ENCODE data around the gene OSBPL9. TPM values are rescaled to one million over a fixed set of nuclear protein-coding genes. Genes with fewer than 3 reads are reported as not detected.

Gene OSBPL9
- total RNA-seq, 1 donor from 2014 or later: 55.8 TPM

DNA sequence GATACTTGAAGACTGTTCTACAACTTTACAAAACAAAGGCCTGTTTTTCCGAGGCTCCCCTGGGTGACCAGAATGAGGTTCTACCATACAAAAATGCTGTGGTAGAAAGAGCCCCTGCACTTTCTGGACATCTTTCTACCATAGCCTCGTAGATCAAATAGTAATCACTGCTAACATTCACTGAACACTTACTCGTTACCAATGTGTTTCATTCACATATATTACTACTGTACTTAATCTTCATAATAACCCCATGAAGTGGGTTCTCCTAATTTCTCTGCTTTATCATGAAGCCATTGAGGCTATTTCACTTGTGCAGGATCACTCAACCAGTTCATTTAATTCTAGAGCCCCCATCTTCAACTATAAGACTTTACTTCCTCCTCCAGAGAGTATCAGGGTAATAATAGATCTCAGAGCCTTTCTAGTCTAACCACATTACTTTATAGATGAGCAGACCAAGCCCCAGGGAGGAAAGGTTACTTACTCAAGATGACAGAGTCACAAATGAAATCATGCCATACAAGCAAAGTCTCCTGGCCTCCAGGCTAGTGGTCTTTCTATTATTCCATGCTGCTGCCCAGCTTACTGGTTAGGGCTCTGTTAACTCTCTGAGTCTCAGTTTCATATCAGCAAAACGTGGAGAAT is 46.7 kb upstream of the OSBPL9 start:
- Histone ChIP-seq H3K27me3 (ENCODE audit: low read depth) (no peaks in the 10 kb centered on the region), H3K4me3 (no peak overlapping the region), H3K36me3 (no peaks in the 10 kb centered on the region), H3K9me3 (replicated peaks) (no peaks in the 10 kb centered on the region), H3K4me1 (peaks cover 50% of the 10 kb centered on the region), H3K27ac (replicated peaks) (no peak overlapping the region)
- intact Hi-C loops (cut with micrococcal nuclease): no loop called here
- DNase-seq: no peak
- TF ChIP-seq, protein P1, sequence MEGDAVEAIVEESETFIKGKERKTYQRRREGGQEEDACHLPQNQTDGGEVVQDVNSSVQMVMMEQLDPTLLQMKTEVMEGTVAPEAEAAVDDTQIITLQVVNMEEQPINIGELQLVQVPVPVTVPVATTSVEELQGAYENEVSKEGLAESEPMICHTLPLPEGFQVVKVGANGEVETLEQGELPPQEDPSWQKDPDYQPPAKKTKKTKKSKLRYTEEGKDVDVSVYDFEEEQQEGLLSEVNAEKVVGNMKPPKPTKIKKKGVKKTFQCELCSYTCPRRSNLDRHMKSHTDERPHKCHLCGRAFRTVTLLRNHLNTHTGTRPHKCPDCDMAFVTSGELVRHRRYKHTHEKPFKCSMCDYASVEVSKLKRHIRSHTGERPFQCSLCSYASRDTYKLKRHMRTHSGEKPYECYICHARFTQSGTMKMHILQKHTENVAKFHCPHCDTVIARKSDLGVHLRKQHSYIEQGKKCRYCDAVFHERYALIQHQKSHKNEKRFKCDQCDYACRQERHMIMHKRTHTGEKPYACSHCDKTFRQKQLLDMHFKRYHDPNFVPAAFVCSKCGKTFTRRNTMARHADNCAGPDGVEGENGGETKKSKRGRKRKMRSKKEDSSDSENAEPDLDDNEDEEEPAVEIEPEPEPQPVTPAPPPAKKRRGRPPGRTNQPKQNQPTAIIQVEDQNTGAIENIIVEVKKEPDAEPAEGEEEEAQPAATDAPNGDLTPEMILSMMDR (IDR thresholded peaks at IDR 0.05; ENCODE audit: borderline replicate concordance): no peak

DNA sequence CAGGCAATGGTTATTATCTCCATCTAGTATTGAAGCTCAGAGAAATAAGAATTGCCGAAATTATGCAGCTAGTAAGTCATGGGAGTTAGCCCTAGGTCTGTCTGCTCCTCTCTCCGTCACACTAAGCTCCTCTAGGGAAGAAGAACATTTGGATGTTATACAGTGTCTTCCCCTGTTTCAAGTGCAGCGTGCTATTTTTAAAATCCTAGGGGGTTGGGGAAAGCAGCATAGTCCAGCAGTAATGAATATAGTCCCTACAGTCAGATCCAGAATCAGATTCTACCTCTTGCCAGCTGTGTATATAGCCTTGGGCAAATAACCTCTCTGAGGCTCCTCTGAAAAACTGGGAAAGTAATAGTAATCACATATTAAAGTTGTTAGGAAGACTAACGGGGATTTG is 44.5 kb upstream of the OSBPL9 start:
- Histone ChIP-seq H3K27me3 (ENCODE audit: low read depth) (no peaks in the 10 kb centered on the region), H3K4me1 (peaks cover 42% of the 10 kb centered on the region), H3K4me3 (no peak overlapping the region), H3K9me3 (replicated peaks) (no peaks in the 10 kb centered on the region), H3K27ac (replicated peaks) (peak overlapping the region; percentile 68), H3K36me3 (no peaks in the 10 kb centered on the region)
- no peak for DNase-seq
- intact Hi-C loops (cut with micrococcal nuclease): no loop called here
- TF ChIP-seq, protein P1 (IDR thresholded peaks at IDR 0.05; ENCODE audit: borderline replicate concordance): no peak

DNA sequence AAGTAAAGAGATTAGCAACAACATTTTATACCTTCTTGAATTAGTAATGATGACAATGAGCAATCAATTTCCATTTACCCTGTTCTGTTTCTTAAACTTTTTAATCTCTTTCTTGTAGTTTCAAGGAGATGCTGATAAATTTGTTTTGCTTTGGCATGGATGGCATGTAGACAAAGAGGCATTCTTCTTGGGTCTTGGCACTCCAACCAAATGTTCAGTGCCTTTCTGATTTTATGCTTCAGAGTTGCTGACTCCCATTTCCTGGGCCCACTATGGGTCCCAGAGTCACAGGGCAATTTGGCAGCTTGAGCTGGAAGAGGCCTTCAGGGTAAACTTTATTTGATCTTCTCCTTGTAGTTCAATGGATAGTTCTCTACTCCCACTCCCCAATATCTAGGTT is 42.1 kb upstream of the OSBPL9 start:
- no peaks in the 10 kb centered on the region for H3K36me3 ChIP-seq
- no peak for DNase-seq
- no peak overlapping the region for H3K27ac ChIP-seq (replicated peaks)
- H3K4me3 ChIP-seq: no peak overlapping the region
- no peaks in the 10 kb centered on the region for H3K27me3 ChIP-seq (ENCODE audit: low read depth)
- TF ChIP-seq, protein P1 (IDR thresholded peaks at IDR 0.05; ENCODE audit: borderline replicate concordance): no peak
- no peaks in the 10 kb centered on the region for H3K9me3 ChIP-seq (replicated peaks)
- H3K4me1 ChIP-seq: peaks cover 31% of the 10 kb centered on the region
- intact Hi-C loops (cut with micrococcal nuclease): no loop called here

DNA sequence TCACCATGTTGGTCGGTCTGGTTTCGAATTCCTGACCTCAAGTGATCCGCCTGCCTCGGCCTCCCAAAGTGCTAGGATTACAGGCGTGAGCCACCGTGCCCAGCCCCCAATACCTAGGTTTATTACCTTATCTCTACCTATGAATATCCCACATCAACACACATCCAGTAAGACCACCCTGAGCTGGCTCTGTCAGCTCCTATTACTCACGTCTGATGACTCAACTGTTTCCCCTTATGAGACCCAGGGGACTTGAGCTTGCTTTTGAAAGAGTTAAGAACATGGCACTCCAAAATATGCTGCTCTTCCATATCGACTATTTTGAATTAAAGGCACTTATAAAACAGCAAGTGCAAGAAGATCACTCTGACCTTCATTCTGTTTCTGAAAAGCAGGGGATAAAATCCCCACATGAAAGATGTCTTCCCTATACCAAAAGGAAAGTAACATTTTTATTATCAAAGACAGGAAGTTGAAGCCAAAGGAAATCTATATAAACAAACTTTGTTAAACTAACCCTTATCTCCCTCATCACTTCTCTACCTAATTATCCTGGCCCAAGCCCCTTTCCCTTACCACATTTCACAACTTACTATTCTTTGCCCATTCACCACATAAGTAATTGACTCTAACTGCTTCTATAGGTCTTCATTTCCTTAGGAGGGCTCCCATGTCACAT is 41.3 kb upstream of the OSBPL9 start:
- intact Hi-C loops (cut with micrococcal nuclease): no loop called here
- Histone ChIP-seq H3K4me3 (no peak overlapping the region), H3K27ac (replicated peaks) (no peak overlapping the region), H3K27me3 (ENCODE audit: low read depth) (no peaks in the 10 kb centered on the region), H3K36me3 (no peaks in the 10 kb centered on the region), H3K9me3 (replicated peaks) (no peaks in the 10 kb centered on the region), H3K4me1 (peaks cover 23% of the 10 kb centered on the region)
- DNase-seq: no peak
- TF ChIP-seq, protein P1 (IDR thresholded peaks at IDR 0.05; ENCODE audit: borderline replicate concordance): no peak

DNA sequence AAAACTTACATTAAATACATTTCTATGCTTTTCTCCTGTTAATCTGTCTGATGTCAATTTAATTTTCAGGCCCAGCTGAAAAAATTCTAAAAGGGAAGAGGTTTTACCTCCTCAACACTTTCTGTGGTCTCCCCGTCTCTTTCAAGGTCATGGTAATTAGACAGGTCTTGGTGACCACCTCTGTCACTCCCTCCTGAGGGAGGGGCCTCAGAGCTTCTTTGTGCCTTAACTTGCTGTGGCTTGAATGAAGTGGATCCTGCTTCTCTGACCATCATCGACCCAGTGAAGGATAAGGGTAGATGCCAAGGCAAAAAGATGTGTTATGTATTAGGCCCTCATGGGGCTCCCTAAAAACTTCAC is 40.8 kb upstream of the OSBPL9 start:
- Histone ChIP-seq H3K27me3 (ENCODE audit: low read depth) (no peaks in the 10 kb centered on the region), H3K36me3 (no peaks in the 10 kb centered on the region), H3K27ac (replicated peaks) (no peak overlapping the region), H3K4me3 (no peak overlapping the region), H3K9me3 (replicated peaks) (no peaks in the 10 kb centered on the region), H3K4me1 (peaks cover 21% of the 10 kb centered on the region)
- TF ChIP-seq, protein P1 (IDR thresholded peaks at IDR 0.05; ENCODE audit: borderline replicate concordance): no peak
- intact Hi-C loops (cut with micrococcal nuclease): no loop called here
- DNase-seq: no peak
